GM23338 (cell line): ENCODE results near the gene PCDHB14.
"Not testable (repeated sequence)": the region's sequence is repeated elsewhere in the genome, so short reads cannot be mapped to it uniquely, and the experiment has no call there.

ENCODE experiments used
- CTCF ChIP-seq, 2 experiments: fragments of 200-600 bp in 1 of 2; sonication (generic) in 1 of 2; conservative IDR thresholded peaks; 2 replicates each; pipeline versions ENCODE4 v1.5.1 to v1.6.1; 2016 to 2017; ENCODE audit warnings: antibody characterized with exemption in 2 of 2, low read depth in 2 of 2, mild to moderate bottlenecking in 2 of 2, moderate library complexity in 1 of 2
- ETS1 ChIP-seq: IDR thresholded peaks from 2 replicates; pipeline ENCODE4 v1.6.1; 2016; ENCODE audit warnings: antibody characterized with exemption
- EZH2 ChIP-seq: fragments of 200-600 bp; sonication (generic); IDR thresholded peaks from one replicate; pipeline ENCODE4 v1.8.0; 2017; ENCODE audit warnings: antibody characterized with exemption, mild to moderate bottlenecking, low read depth; ENCODE audit not compliant: unreplicated experiment
- EZH2phosphoT487 ChIP-seq: fragments of 200-600 bp; sonication (generic); IDR thresholded peaks from one replicate; pipeline ENCODE4 v1.8.1; 2018; ENCODE audit warnings: antibody characterized with exemption; ENCODE audit not compliant: unreplicated experiment
- JUNB ChIP-seq: IDR thresholded peaks from one replicate; pipeline ENCODE4 v1.6.1; 2016; ENCODE audit warnings: antibody characterized with exemption; ENCODE audit not compliant: unreplicated experiment
- POLR2AphosphoS5 ChIP-seq: IDR thresholded peaks from 2 replicates; pipeline ENCODE4 v1.6.1; 2016; ENCODE audit warnings: antibody characterized with exemption, low read depth
- REST ChIP-seq: IDR thresholded peaks from one replicate; pipeline ENCODE4 v1.6.1; 2018; ENCODE audit warnings: antibody characterized with exemption; ENCODE audit not compliant: unreplicated experiment
- STAT1 ChIP-seq: IDR thresholded peaks from one replicate; pipeline ENCODE4 v1.6.1; 2016; ENCODE audit warnings: antibody characterized with exemption; ENCODE audit not compliant: unreplicated experiment
- ZNF331 ChIP-seq: fragments of 250-450 bp; sonication (Bioruptor Pico); IDR thresholded peaks from 2 replicates; pipeline ENCODE4 v1.5.0; 2020; ENCODE audit warnings: low read depth, mild to moderate bottlenecking, moderate library complexity

DNA sequence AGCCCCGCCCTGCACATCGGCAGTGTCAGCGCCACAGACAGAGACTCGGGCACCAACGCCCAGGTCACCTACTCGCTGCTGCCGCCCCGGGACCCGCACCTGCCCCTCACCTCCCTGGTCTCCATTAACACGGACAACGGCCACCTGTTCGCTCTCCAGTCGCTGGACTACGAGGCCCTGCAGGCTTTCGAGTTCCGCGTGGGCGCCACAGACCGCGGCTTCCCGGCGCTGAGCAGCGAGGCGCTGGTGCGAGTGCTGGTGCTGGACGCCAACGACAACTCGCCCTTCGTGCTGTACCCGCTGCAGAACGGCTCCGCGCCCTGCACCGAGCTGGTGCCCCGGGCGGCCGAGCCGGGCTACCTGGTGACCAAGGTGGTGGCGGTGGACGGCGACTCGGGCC, 23.8 kb downstream of the PCDHB14 start:
- TF ChIP-seq REST; EZH2; CTCF (conservative IDR thresholded peaks at IDR 0.05; ENCODE audit: low read depth in 2 of 2); STAT1; POLR2AphosphoS5; JUNB; ETS1; EZH2phosphoT487; ZNF331: not testable (repeated sequence)
